GM18526 (cell line): ENCODE results near the gene RAD23A.

Source experiments
- POLR2A ChIP-seq: IDR thresholded peaks from 3 replicates; pipeline ENCODE4 v1.6.1; 2011; ENCODE audit not compliant: insufficient read length; ENCODE audit errors: extremely low read depth

The RAD23A gene

GRCh38 chr19:12990853-12991252 is 45.2 kb downstream of the RAD23A start:
- TF ChIP-seq POLR2A, result no peak

- TF ChIP-seq POLR2A, result no peak
Measured at GRCh38 chr19:12991296-12991695, 45.6 kb downstream of the RAD23A start.

- no peak for TF ChIP-seq POLR2A
Measured at GRCh38 chr19:12992729-12993128, 47.1 kb downstream of the RAD23A start.

- no peak for TF ChIP-seq POLR2A
Measured at GRCh38 chr19:12993562-12993961, 47.9 kb downstream of the RAD23A start.

GRCh38 chr19:12994701-12995595 is 49.3 kb downstream of the RAD23A start, which contains the start of gene NFIX:
Gene NFIX, plus strand, starts transcription at chr19:12995475. Its CDS starts 363 bp downstream, at chr19:12995838.
- TF ChIP-seq POLR2A, result no peak

GRCh38 chr19:12995596-12996405 is 50.1 kb downstream of the RAD23A start:
- no peak for TF ChIP-seq POLR2A

GRCh38 chr19:12996406-12997094 is 50.9 kb downstream of the RAD23A start:
- no peak for TF ChIP-seq POLR2A

- no peak for TF ChIP-seq POLR2A
Measured at GRCh38 chr19:12997179-12997966, 51.7 kb downstream of the RAD23A start.

- no peak for TF ChIP-seq POLR2A
Measured at GRCh38 chr19:12997967-12998940, 52.6 kb downstream of the RAD23A start.

- no peak for TF ChIP-seq POLR2A
Measured at GRCh38 chr19:13001166-13001501, 55.5 kb downstream of the RAD23A start.

GRCh38 chr19:13001502-13002165 is 56.0 kb downstream of the RAD23A start:
- no peak for TF ChIP-seq POLR2A

GRCh38 chr19:13002166-13002898 is 56.7 kb downstream of the RAD23A start:
- TF ChIP-seq POLR2A, result no peak

- no peak for TF ChIP-seq POLR2A
Measured at GRCh38 chr19:13003081-13003480, 57.4 kb downstream of the RAD23A start.
